HEK293T (cell line): Measurements from ENCODE around the gene SPAM1.

ENCODE experiments used
- CTBP1 ChIP-seq: fragments of 450-650 bp; IDR thresholded peaks from 2 replicates; pipeline ENCODE4 v1.6.1; 2016; ENCODE audit warnings: borderline replicate concordance
- FOXM1 ChIP-seq: fragments of 450-650 bp; IDR thresholded peaks from 2 replicates; pipeline ENCODE4 v1.6.1; 2017; ENCODE audit warnings: mild to moderate bottlenecking, borderline replicate concordance

- no peak for TF ChIP-seq CTBP1
- no peak for TF ChIP-seq FOXM1
Measured at GRCh38 chr7:123924941-123925340, at the start of gene SPAM1.
